SU-DHL-6 (cell line): Measurements from ENCODE around the gene NAPEPLD.
"Not testable (repeated sequence)": the region's sequence is repeated elsewhere in the genome, so short reads cannot be mapped to it uniquely, and the experiment has no call there.

Source experiments
- H2AFZ ChIP-seq: fragments of 200-600 bp; sonication (generic); 2 replicates; pipeline ENCODE4 v1.6.1; 2014; ENCODE audit warnings: low read depth, mild to moderate bottlenecking, moderate library complexity, mixed read lengths, antibody characterized with exemption, low read length; ENCODE audit not compliant: severe bottlenecking
- H3F3A ChIP-seq: fragments of 200-600 bp; shearing (Covaris generic); 2 replicates; pipeline ENCODE4 v1.6.0; 2016; ENCODE audit warnings: antibody characterized with exemption, mild to moderate bottlenecking; ENCODE audit not compliant: insufficient read depth
- H3K27ac ChIP-seq: fragments of 200-600 bp; sonication (generic); 2 replicates; pipeline ENCODE4 v1.5.1; 2016; ENCODE audit warnings: low read depth, mild to moderate bottlenecking, low read length, moderate library complexity, mixed read lengths
- H3K27me3 ChIP-seq: fragments of 200-600 bp; sonication (generic), shearing (Covaris generic); 2 replicates; pipeline ENCODE4 v1.6.0; 2014; ENCODE audit warnings: mild to moderate bottlenecking, low read length
- H3K36me3 ChIP-seq: fragments of 200-600 bp; sonication (generic); 2 replicates; pipeline ENCODE4 v1.6.1; 2014; ENCODE audit warnings: mild to moderate bottlenecking, low read length, mixed read lengths
- H3K4me2 ChIP-seq: fragments of 300-600, 200-600 bp; shearing (Covaris generic), sonication (generic); 2 replicates; pipeline ENCODE4 v1.6.0; 2014; ENCODE audit warnings: low read length, low read depth, mild to moderate bottlenecking; ENCODE audit not compliant: poor library complexity, severe bottlenecking
- H3K4me3 ChIP-seq: fragments of 200-600 bp; sonication (generic); 2 replicates; pipeline ENCODE4 v1.5.1; 2014; ENCODE audit warnings: antibody characterized with exemption, low read length, mild to moderate bottlenecking, mixed read lengths; ENCODE audit not compliant: insufficient read depth, poor library complexity, severe bottlenecking
- H3K79me2 ChIP-seq: fragments of 200-600 bp; sonication (generic); 2 replicates; pipeline ENCODE4 v1.6.1; 2014; ENCODE audit warnings: mild to moderate bottlenecking, low read length, moderate library complexity; ENCODE audit not compliant: insufficient read depth
- H3K9ac ChIP-seq: fragments of 200-600 bp; sonication (generic); 2 replicates; pipeline ENCODE4 v1.7.0; 2014; ENCODE audit warnings: mild to moderate bottlenecking, low read length
- H3K9me2 ChIP-seq: fragments of 200-600 bp; sonication (generic); replicated peaks from 2 replicates; pipeline ENCODE4 v1.6.1; 2014; ENCODE audit warnings: low read length; ENCODE audit not compliant: insufficient read depth
- H3K9me3 ChIP-seq: fragments of 200-600 bp; sonication (generic); 2 replicates; pipeline ENCODE4 v1.6.1; 2014; ENCODE audit warnings: low read length, mixed read lengths; ENCODE audit not compliant: insufficient read depth
- H4K20me1 ChIP-seq: fragments of 200-600 bp; sonication (generic); 2 replicates; pipeline ENCODE4 v1.6.1; 2014; ENCODE audit warnings: low read depth, mild to moderate bottlenecking, antibody characterized with exemption, low read length, moderate library complexity, mixed read lengths

Gene NAPEPLD

GRCh38 chr7:103163087-103163825, 14.4 kb upstream of the NAPEPLD start:
- H2AFZ ChIP-seq, H3K79me2 ChIP-seq, H4K20me1 ChIP-seq, H3K27ac ChIP-seq, H3F3A ChIP-seq, H3K9me3 ChIP-seq, H3K36me3 ChIP-seq, H3K27me3 ChIP-seq, H3K9ac ChIP-seq, H3K4me3 ChIP-seq, H3K9me2 ChIP-seq, H3K4me2 ChIP-seq: not testable (repeated sequence)

GRCh38 chr7:103162641-103163040, 13.7 kb upstream of the NAPEPLD start:
- H4K20me1 ChIP-seq, H3K9me3 ChIP-seq, H2AFZ ChIP-seq, H3K27ac ChIP-seq, H3K79me2 ChIP-seq, H3K36me3 ChIP-seq, H3K4me2 ChIP-seq, H3F3A ChIP-seq, H3K9me2 ChIP-seq, H3K27me3 ChIP-seq, H3K9ac ChIP-seq, H3K4me3 ChIP-seq: not testable (repeated sequence)

- H3K36me3 ChIP-seq, H3K4me3 ChIP-seq, H3K9me3 ChIP-seq, H3K4me2 ChIP-seq, H3F3A ChIP-seq, H3K27ac ChIP-seq, H3K79me2 ChIP-seq, H2AFZ ChIP-seq, H4K20me1 ChIP-seq, H3K9me2 ChIP-seq, H3K9ac ChIP-seq, H3K27me3 ChIP-seq: not testable (repeated sequence)
Measured at GRCh38 chr7:103161998-103162616, 13.2 kb upstream of the NAPEPLD start.

GRCh38 chr7:103159072-103159471, 10.2 kb upstream of the NAPEPLD start:
- H4K20me1 ChIP-seq, H3K27ac ChIP-seq, H3K9ac ChIP-seq, H3K9me2 ChIP-seq, H3K36me3 ChIP-seq, H2AFZ ChIP-seq, H3K9me3 ChIP-seq, H3K27me3 ChIP-seq, H3F3A ChIP-seq, H3K79me2 ChIP-seq, H3K4me2 ChIP-seq, H3K4me3 ChIP-seq: not testable (repeated sequence)

GRCh38 chr7:103155331-103156024, 6.6 kb upstream of the NAPEPLD start:
- H3K27ac ChIP-seq, H3K4me3 ChIP-seq, H3K36me3 ChIP-seq, H2AFZ ChIP-seq, H3K9me3 ChIP-seq, H3K9ac ChIP-seq, H3F3A ChIP-seq, H3K27me3 ChIP-seq, H4K20me1 ChIP-seq, H3K79me2 ChIP-seq, H3K9me2 ChIP-seq: not testable (repeated sequence)
- peak overlapping the region; percentile 19 for H3K4me2 ChIP-seq
